IPS-18a (cell line): ENCODE measurements around the gene GRK3.
"Not testable (repeated sequence)": the region's sequence is repeated elsewhere in the genome, so short reads cannot be mapped to it uniquely, and the experiment has no call there.

Experiments
- H3K27ac ChIP-seq: one replicate; pipeline ENCODE4 v1.5.1; 2013; ENCODE audit warnings: low read length
- H3K27me3 ChIP-seq: one replicate; pipeline ENCODE4 v1.6.1; 2013; ENCODE audit warnings: mild to moderate bottlenecking, low read length; ENCODE audit not compliant: control insufficient read depth, insufficient read depth
- H3K36me3 ChIP-seq: one replicate; pipeline ENCODE4 v1.6.1; 2013; ENCODE audit warnings: low read depth, low read length; ENCODE audit not compliant: control insufficient read depth
- H3K4me1 ChIP-seq: one replicate; pipeline ENCODE4 v1.6.1; 2013; ENCODE audit warnings: low read depth, low read length; ENCODE audit not compliant: control insufficient read depth
- H3K4me3 ChIP-seq: one replicate; pipeline ENCODE4 v1.5.1; 2013; ENCODE audit warnings: low read length
- H3K9ac ChIP-seq: one replicate; pipeline ENCODE4 v1.6.1; 2013; ENCODE audit warnings: mild to moderate bottlenecking, low read length, moderate library complexity
- H3K9me3 ChIP-seq: one replicate; pipeline ENCODE4 v1.6.1; 2013; ENCODE audit warnings: low read depth, low read length; ENCODE audit not compliant: control insufficient read depth

GRK3 gene

GRCh38 chr22:25574736-25575135 is 10.3 kb downstream of the GRK3 start:
- H3K4me3 ChIP-seq, result no peak overlapping the region
- H3K27ac ChIP-seq, result no peak overlapping the region
- no peaks in the 10 kb centered on the region for H3K4me1 ChIP-seq
- no peaks in the 10 kb centered on the region for H3K9me3 ChIP-seq
- H3K27me3 ChIP-seq, result no peaks in the 10 kb centered on the region
- H3K9ac ChIP-seq, result no peak overlapping the region
- H3K36me3 ChIP-seq, result no peaks in the 10 kb centered on the region

- not testable (repeated sequence) for H3K36me3 ChIP-seq, H3K27me3 ChIP-seq, H3K4me3 ChIP-seq, H3K27ac ChIP-seq, H3K9me3 ChIP-seq, H3K4me1 ChIP-seq, H3K9ac ChIP-seq
These were observed 11.4 kb downstream of the GRK3 start for GRCh38 chr22:25575674-25576392.

- H3K27ac ChIP-seq, H3K36me3 ChIP-seq, H3K4me1 ChIP-seq, H3K9ac ChIP-seq, H3K4me3 ChIP-seq, H3K9me3 ChIP-seq, H3K27me3 ChIP-seq: not testable (repeated sequence)
These were observed 17.0 kb downstream of the GRK3 start for GRCh38 chr22:25581452-25581851.

DNA sequence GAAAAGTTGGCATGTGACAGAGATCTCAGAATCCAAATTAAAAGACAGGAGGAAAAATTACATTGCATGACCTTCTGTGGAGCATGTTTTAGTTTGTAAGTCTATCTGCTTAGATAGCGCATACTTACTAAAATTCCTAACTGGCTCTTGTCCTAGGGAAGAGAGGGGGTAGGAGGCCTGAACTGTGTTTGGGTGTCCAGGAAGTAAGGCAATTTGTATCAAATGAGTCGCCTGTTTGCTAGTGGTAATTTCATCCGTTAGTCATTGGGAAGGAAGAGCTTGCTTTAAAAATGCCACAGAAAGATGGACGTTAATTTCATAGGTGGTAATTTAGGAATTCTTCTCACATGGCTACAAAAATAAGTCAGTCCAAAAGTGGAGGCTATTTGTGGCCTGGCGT is 18.5 kb downstream of the GRK3 start:
- H3K36me3 ChIP-seq, result no peaks in the 10 kb centered on the region
- H3K9me3 ChIP-seq, result no peaks in the 10 kb centered on the region
- no peak overlapping the region for H3K9ac ChIP-seq
- no peak overlapping the region for H3K4me3 ChIP-seq
- H3K4me1 ChIP-seq, result no peaks in the 10 kb centered on the region
- no peak overlapping the region for H3K27ac ChIP-seq
- no peaks in the 10 kb centered on the region for H3K27me3 ChIP-seq

DNA sequence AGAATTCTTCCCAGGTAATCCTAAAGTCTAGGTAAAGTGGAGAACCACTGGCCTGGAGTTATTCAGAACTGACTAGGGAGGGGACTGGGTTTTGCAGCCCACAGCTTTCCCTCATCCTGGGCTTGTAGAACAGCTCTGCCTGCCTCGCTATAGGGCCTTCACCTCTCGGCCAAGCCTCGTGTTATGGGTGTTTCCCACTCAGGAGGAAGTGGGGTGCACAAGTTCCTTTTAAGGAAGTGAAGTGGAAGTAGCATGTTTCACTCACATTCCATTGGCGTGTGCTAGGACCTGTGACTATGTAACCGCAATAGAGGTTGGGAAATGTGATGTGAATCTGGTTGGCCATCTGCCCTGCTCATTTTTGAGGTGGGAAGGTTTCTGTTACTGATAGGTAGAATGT is 20.5 kb downstream of the GRK3 start:
- H3K27ac ChIP-seq, H3K9me3 ChIP-seq, H3K27me3 ChIP-seq, H3K4me1 ChIP-seq, H3K9ac ChIP-seq, H3K4me3 ChIP-seq, H3K36me3 ChIP-seq: not testable (repeated sequence)

GRCh38 chr22:25589664-25590063 is 25.2 kb downstream of the GRK3 start:
- not testable (repeated sequence) for H3K27ac ChIP-seq, H3K9ac ChIP-seq

DNA sequence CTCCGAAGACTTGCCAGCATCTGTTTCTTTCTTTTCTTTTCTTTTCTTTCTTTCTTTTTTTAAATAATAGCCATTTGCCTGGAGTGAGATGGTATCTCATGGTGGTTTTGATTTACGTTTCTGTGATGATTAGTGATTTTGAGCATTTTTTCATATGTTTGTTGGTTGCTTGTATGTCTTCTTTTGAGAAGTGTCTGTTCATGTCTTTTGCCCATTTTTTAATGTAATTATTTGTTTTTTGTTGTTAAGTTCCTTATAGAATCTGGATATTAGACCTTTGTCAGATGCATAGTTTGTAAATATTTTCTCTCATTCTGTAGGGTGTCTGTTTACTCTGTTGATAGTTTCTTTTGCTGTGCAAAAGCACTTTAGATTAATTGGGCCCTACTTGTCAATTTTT is 28.8 kb downstream of the GRK3 start:
- not testable (repeated sequence) for H3K27ac ChIP-seq, H3K36me3 ChIP-seq, H3K9me3 ChIP-seq, H3K4me3 ChIP-seq, H3K4me1 ChIP-seq, H3K9ac ChIP-seq, H3K27me3 ChIP-seq

More at GRCh38 chr22:25589664-25590063, 25.2 kb downstream of the GRK3 start:
- H3K4me1 ChIP-seq, H3K27me3 ChIP-seq, H3K9me3 ChIP-seq, H3K4me3 ChIP-seq, H3K36me3 ChIP-seq: not testable (repeated sequence)

DNA sequence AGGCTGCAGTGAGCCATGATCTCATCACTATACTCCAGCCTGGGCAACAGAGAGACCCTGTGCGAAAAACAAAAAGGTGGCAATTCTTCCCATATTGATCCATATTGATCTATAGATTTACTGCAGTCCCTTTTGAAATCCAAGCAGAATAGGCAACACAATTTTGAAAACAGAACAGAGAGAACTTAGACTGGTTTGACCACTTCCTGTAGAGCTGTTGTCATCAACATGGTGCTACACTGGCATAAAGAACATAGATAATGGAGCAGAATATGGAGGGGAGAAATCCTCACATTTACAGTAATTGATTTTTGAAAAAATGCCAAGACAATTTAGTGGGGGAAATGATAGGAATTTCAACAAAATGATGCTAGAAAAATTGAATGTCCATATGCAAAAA is 34.1 kb downstream of the GRK3 start:
- no peaks in the 10 kb centered on the region for H3K36me3 ChIP-seq
- no peak overlapping the region for H3K9ac ChIP-seq
- no peaks in the 10 kb centered on the region for H3K27me3 ChIP-seq
- H3K4me3 ChIP-seq, result no peak overlapping the region
- H3K9me3 ChIP-seq, result no peaks in the 10 kb centered on the region
- H3K27ac ChIP-seq, result no peak overlapping the region
- H3K4me1 ChIP-seq, result no peaks in the 10 kb centered on the region

DNA sequence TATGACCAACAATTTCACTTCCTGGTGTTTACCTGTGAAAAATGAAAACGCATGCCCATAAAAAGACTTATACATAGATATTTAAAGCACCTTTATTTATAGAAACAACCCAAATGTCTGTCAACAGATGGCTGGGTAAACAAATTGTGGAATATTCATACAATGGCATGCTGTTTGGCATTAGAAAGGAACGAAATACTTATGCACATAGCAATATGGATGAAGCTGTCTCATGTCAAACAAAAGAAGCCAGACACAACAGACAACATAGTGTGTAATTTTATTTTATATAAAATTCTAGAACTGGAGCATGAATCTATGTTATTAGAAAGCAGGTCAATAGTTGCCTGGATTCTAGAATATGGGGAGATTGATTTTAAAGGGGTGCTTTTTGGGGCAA is 38.0 kb downstream of the GRK3 start:
- Histone ChIP-seq H3K4me1 (no peaks in the 10 kb centered on the region), H3K36me3 (no peaks in the 10 kb centered on the region), H3K9ac (no peak overlapping the region), H3K27me3 (no peaks in the 10 kb centered on the region), H3K9me3 (no peaks in the 10 kb centered on the region), H3K4me3 (no peak overlapping the region), H3K27ac (no peak overlapping the region)

DNA sequence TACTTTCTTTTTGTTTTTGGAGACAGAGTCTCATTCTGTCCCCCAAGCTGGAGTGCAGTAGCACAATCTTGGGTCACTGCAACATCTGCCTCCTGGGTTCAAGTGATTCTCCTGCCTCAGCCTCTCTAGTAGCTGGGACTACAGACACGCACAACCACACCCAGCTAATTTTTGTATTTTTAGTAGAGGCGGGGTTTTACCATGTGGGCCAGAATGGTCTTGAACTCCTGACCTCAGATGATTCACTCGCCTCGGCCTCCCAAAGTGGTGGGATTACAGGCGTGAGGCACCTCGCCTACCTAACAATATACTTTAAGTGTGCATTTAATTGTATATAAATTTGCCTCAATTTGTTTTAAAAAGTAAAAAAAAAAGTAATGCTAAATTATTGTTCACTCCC is 38.4 kb downstream of the GRK3 start:
- H3K27ac ChIP-seq, result no peak overlapping the region
- H3K4me3 ChIP-seq, result no peak overlapping the region
- no peak overlapping the region for H3K9ac ChIP-seq
- H3K4me1 ChIP-seq, result no peaks in the 10 kb centered on the region
- no peaks in the 10 kb centered on the region for H3K36me3 ChIP-seq
- no peaks in the 10 kb centered on the region for H3K9me3 ChIP-seq
- H3K27me3 ChIP-seq, result no peaks in the 10 kb centered on the region

DNA sequence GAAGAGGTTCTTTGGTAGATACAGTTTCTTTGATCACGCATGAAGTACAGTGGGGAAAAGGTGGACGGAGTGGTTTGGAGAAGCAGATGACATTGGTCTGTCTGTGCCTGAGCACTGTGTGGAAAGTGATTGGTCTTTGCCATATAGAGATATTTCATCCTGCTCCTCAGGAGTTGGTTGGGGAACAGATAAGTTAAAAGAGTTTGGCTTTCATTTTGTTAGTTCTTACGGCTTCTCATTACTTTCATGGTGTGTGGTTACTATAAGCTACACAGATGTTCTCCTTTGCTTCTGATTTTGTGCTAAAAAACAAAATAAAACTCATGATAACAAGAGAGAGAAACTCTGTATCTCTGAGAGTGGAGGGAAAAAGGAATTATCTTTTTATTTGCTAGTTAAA is 40.7 kb downstream of the GRK3 start:
- not testable (repeated sequence) for H3K4me3 ChIP-seq, H3K9ac ChIP-seq, H3K4me1 ChIP-seq, H3K27me3 ChIP-seq, H3K27ac ChIP-seq, H3K9me3 ChIP-seq, H3K36me3 ChIP-seq

DNA sequence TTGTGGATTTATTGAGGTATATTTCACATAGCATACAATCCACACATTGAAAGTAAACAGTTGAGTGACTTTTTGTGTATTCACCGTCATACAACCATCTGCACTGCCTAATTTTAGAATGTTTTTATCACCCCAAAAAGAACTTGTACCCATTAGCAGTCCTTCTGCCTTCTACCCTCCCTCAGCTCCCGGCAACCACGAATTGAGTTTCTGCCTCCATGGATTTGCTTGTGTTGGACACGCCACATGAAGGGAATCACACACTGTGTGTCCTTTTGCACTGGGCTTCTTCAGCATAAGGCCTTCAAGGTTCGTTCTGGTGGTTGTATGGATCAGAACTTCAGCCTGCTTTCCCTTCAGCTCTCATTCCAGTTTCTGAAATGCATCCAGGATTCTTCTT is 41.1 kb downstream of the GRK3 start:
- H3K4me1 ChIP-seq, H3K4me3 ChIP-seq: not testable (repeated sequence)

More for the DNA sequence above, 41.1 kb downstream of the GRK3 start:
- not testable (repeated sequence) for H3K27me3 ChIP-seq, H3K9ac ChIP-seq, H3K27ac ChIP-seq, H3K36me3 ChIP-seq, H3K9me3 ChIP-seq
